H9 (cell line): ENCODE measurements around the gene PDPK1. TPM values are rescaled to one million over a fixed set of nuclear protein-coding genes. Genes with fewer than 3 reads are reported as not detected.
A peak's percentile ranks its signal among the peaks of the same experiment; 100 is the strongest.

Experiments
- DNase-seq: peaks from one replicate; pipeline ENCODE4 v3.0.0-alpha.2; 2017
- H2AFZ ChIP-seq: one replicate; pipeline ENCODE4 v1.6.1; 2013; ENCODE audit warnings: mild to moderate bottlenecking, low read length, control low read depth, moderate library complexity
- H2AK5ac ChIP-seq: 2 replicates; pipeline ENCODE4 v1.6.1; 2013; ENCODE audit warnings: low read length, control low read depth, mixed read lengths; ENCODE audit not compliant: insufficient read length
- H2BK120ac ChIP-seq: one replicate; pipeline ENCODE4 v1.6.1; 2013; ENCODE audit warnings: low read depth, mild to moderate bottlenecking, low read length, control low read depth, inconsistent platforms; ENCODE audit not compliant: poor library complexity, severe bottlenecking
- H2BK12ac ChIP-seq: 2 replicates; pipeline ENCODE4 v1.6.1; 2013; ENCODE audit warnings: low read length, control low read depth, mixed read lengths, low read depth; ENCODE audit not compliant: insufficient read length
- H2BK15ac ChIP-seq: 2 replicates; pipeline ENCODE4 v1.6.1; 2013; ENCODE audit warnings: low read depth, low read length, control low read depth
- H2BK20ac ChIP-seq: one replicate; pipeline ENCODE4 v1.6.1; 2013; ENCODE audit warnings: low read depth, mild to moderate bottlenecking, low read length, control low read depth, inconsistent platforms; ENCODE audit not compliant: poor library complexity, severe bottlenecking
- H2BK5ac ChIP-seq: 2 replicates; pipeline ENCODE4 v1.6.1; 2013; ENCODE audit warnings: low read length, control low read depth, mixed read lengths; ENCODE audit not compliant: insufficient read length
- H3K14ac ChIP-seq: 2 replicates; pipeline ENCODE4 v1.6.1; 2013; ENCODE audit warnings: low read length, control low read depth; ENCODE audit not compliant: insufficient read depth
- H3K18ac ChIP-seq: 2 replicates; pipeline ENCODE4 v1.6.1; 2013; ENCODE audit warnings: low read depth, mild to moderate bottlenecking, mixed read lengths, low read length, control low read depth; ENCODE audit not compliant: insufficient read length
- H3K23ac ChIP-seq: 2 replicates; pipeline ENCODE4 v1.6.1; 2013; ENCODE audit warnings: low read length, control low read depth, mixed read lengths, low read depth; ENCODE audit not compliant: insufficient read length
- H3K23me2 ChIP-seq: 2 replicates; pipeline ENCODE4 v1.6.1; 2013; ENCODE audit warnings: low read depth, mild to moderate bottlenecking, mixed read lengths, low read length, control low read depth; ENCODE audit not compliant: insufficient read length, poor library complexity, severe bottlenecking
- H3K27ac ChIP-seq: 2 replicates; pipeline ENCODE4 v1.5.1; 2013; ENCODE audit warnings: low read length, control low read depth, mixed read lengths, low read depth; ENCODE audit not compliant: insufficient read length
- H3K27me3 ChIP-seq: 2 replicates; pipeline ENCODE4 v1.6.1; 2013; ENCODE audit warnings: low read length, control low read depth, inconsistent platforms; ENCODE audit not compliant: insufficient read depth
- H3K4ac ChIP-seq: 2 replicates; pipeline ENCODE4 v1.6.1; 2013; ENCODE audit warnings: low read depth, mild to moderate bottlenecking, control low read depth, inconsistent platforms, low read length, moderate library complexity
- H3K4me1 ChIP-seq: 2 replicates; pipeline ENCODE4 v1.6.1; 2013; ENCODE audit warnings: low read length, control low read depth, inconsistent platforms; ENCODE audit not compliant: insufficient read depth
- H3K4me2 ChIP-seq: 2 replicates; pipeline ENCODE4 v1.6.1; 2013; ENCODE audit warnings: low read length, control low read depth, mixed read lengths; ENCODE audit not compliant: insufficient read length, insufficient read depth
- H3K56ac ChIP-seq: 2 replicates; pipeline ENCODE4 v1.6.1; 2013; ENCODE audit warnings: low read depth, mild to moderate bottlenecking, mixed read lengths, low read length, control low read depth; ENCODE audit not compliant: insufficient read length
- H3K79me1 ChIP-seq: 2 replicates; pipeline ENCODE4 v1.6.1; 2013; ENCODE audit warnings: low read depth, mild to moderate bottlenecking, moderate library complexity, low read length, control low read depth, inconsistent platforms; ENCODE audit not compliant: insufficient read depth, poor library complexity, severe bottlenecking
- H3K79me2 ChIP-seq: 2 replicates; pipeline ENCODE4 v1.6.1; 2013; ENCODE audit warnings: low read length, control low read depth, inconsistent platforms; ENCODE audit not compliant: insufficient read depth
- H3K9ac ChIP-seq: 2 replicates; pipeline ENCODE4 v1.6.1; 2013; ENCODE audit warnings: low read length, control low read depth, mixed read lengths; ENCODE audit not compliant: insufficient read length; ENCODE audit errors: extremely low read depth
- H3K9me3 ChIP-seq: one replicate; pipeline ENCODE4 v1.6.1; 2013; ENCODE audit warnings: low read depth, low read length, inconsistent platforms; ENCODE audit not compliant: control insufficient read depth
- H3T11ph ChIP-seq: one replicate; pipeline ENCODE4 v1.6.1; 2013; ENCODE audit warnings: mild to moderate bottlenecking, low read length, control low read depth, inconsistent platforms
- H4K20me1 ChIP-seq: one replicate; pipeline ENCODE4 v1.6.1; 2013; ENCODE audit not compliant: control insufficient read depth, insufficient read length, insufficient read depth
- H4K5ac ChIP-seq: 2 replicates; pipeline ENCODE4 v1.6.1; 2013; ENCODE audit warnings: low read depth, mild to moderate bottlenecking, mixed read lengths, low read length, control low read depth; ENCODE audit not compliant: insufficient read length
- H4K8ac ChIP-seq: replicated peaks from 2 replicates; pipeline ENCODE4 v1.6.1; 2013; ENCODE audit warnings: low read length, control low read depth, mixed read lengths, low read depth; ENCODE audit not compliant: insufficient read length
- H4K91ac ChIP-seq: 2 replicates; pipeline ENCODE4 v1.6.1; 2013; ENCODE audit warnings: low read depth, mild to moderate bottlenecking, moderate library complexity, mixed read lengths, low read length, control low read depth; ENCODE audit not compliant: insufficient read length
- H3K27ac Mint-ChIP-seq, 3 experiments: 2 replicates in 2 of 3; 3 replicates in 1 of 3; pipeline ENCODE4 v1.8.0; 2020 to 2021; ENCODE audit warnings: mixed read lengths in 3 of 3, mild to moderate bottlenecking in 1 of 3, moderate library complexity in 1 of 3
- H3K27me3 Mint-ChIP-seq: 2 replicates; pipeline ENCODE4 v1.8.0; 2021; ENCODE audit warnings: low read depth, mild to moderate bottlenecking, moderate library complexity, mixed read lengths
- H3K36me3 Mint-ChIP-seq, 3 experiments: 2 replicates in 2 of 3; 3 replicates in 1 of 3; pipeline ENCODE4 v1.8.0; 2020 to 2021; ENCODE audit warnings: low read depth in 3 of 3, mixed read lengths in 3 of 3; ENCODE audit not compliant: insufficient read depth in 1 of 3
- H3K4me1 Mint-ChIP-seq, 2 experiments: 2 replicates each; pipeline ENCODE4 v1.8.0; 2020; ENCODE audit warnings: mixed read lengths in 2 of 2
- H3K4me3 Mint-ChIP-seq, 2 experiments: 2 replicates in 1 of 2; 3 replicates in 1 of 2; pipeline ENCODE4 v1.8.0; 2020 to 2021; ENCODE audit warnings: mild to moderate bottlenecking in 2 of 2, mixed read lengths in 2 of 2, moderate library complexity in 1 of 2
- H3K9me3 Mint-ChIP-seq, 2 experiments: 2 replicates in 1 of 2; 3 replicates in 1 of 2; pipeline ENCODE4 v1.8.0; 2020; ENCODE audit warnings: mild to moderate bottlenecking in 2 of 2, mixed read lengths in 2 of 2, moderate library complexity in 1 of 2
- WGBS: extraction: QIAGEN DNeasy Blood & Tissue Kit; methylation state at CpG from one replicate; pipeline ENCODE4 v1.1.7; 2013; ENCODE audit warnings: missing lambda C conversion rate, low lambda C conversion rate, mixed read lengths; ENCODE audit not compliant: insufficient read length; ENCODE audit errors: extremely low coverage; 5-methylcytosine and 5-hydroxymethylcytosine counted together
- total RNA-seq: library from RNA; stranded (reverse); gene quantifications from 2 replicates; pipeline ENCODE4 v1.2.1, GENCODE V29; 2021
- TF ChIP-seq, protein P1 (sequence below): fragments of 200-600 bp; sonication (generic); conservative IDR thresholded peaks from 3 replicates; pipeline ENCODE4 v1.8.0; 2021; ENCODE audit warnings: antibody characterized with exemption, mild to moderate bottlenecking

Gene PDPK1
- total RNA-seq, 1 experiment from 2014 or later, result 32.8 TPM

DNA sequence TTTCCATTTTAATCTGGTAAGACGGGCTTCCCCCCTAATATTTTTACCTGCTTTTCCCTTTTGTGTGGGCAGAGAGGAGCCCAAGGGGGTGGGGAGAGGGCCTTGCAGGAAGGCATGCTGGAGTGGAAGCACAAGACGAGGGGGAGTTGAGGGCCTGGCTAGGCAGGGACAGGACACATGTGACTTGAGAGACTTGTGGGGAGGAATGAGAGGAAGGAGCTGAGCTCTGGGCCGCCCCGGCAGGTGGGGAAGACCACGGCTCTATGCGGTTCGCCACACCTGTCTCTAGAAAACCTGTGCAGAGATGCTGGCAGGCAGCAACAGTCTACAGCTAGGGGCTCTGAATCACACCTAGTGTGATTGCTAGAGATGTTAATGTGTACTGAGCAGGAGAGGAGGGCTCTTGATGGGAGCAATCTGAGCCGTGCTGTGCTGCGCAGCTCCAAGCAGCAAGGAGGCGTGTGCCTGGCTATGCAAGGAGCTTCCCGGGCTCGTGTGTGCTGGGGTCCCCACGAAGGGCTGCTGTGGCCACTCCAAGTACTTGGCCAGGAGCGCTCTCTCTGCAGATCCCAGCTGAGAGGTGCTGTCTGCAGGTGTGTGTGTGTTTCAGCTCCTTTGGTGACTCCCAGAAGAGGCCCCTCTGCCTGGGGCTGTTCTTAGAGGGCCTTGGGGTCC is 50.2 kb downstream of the PDPK1 start:
- no peaks in the 10 kb centered on the region for H3K79me1 ChIP-seq
- no peak overlapping the region for H3K27ac ChIP-seq
- peak overlapping the region in 1 of 3 experiments; percentile 23; a peak in 1 of 7 replicates for H3K27ac Mint-ChIP-seq
- no peaks in the 10 kb centered on the region for H3K9me3 ChIP-seq
- no peaks in the 10 kb centered on the region for H3K23me2 ChIP-seq
- no CpG with 5 or more reads among the region's 14 CpGs for WGBS
- H3K27me3 ChIP-seq, result no peaks in the 10 kb centered on the region
- no peak for DNase-seq
- H2BK15ac ChIP-seq, result no peak overlapping the region
- H4K8ac ChIP-seq, result no peak overlapping the region
- H3K14ac ChIP-seq, result no peak overlapping the region
- no peak overlapping the region for H2BK120ac ChIP-seq
- H2BK5ac ChIP-seq, result no peak overlapping the region
- H4K5ac ChIP-seq, result no peak overlapping the region
- no peak overlapping the region for H3K56ac ChIP-seq
- H2AK5ac ChIP-seq, result no peak overlapping the region
- H3K79me2 ChIP-seq, result no peaks in the 10 kb centered on the region
- H4K91ac ChIP-seq, result no peak overlapping the region
- no peaks in the 10 kb centered on the region for H4K20me1 ChIP-seq
- H3K9me3 Mint-ChIP-seq, result no peaks in the 10 kb centered on the region
- no peak overlapping the region for H3T11ph ChIP-seq
- no peak overlapping the region for H2AFZ ChIP-seq
- H3K9ac ChIP-seq, result no peak overlapping the region
- H3K18ac ChIP-seq, result no peak overlapping the region
- H3K4me2 ChIP-seq, result no peak overlapping the region
- no peak overlapping the region for H3K23ac ChIP-seq
- no peaks in the 10 kb centered on the region for H3K4me1 Mint-ChIP-seq
- H3K27me3 Mint-ChIP-seq, result no peaks in the 10 kb centered on the region
- H2BK20ac ChIP-seq, result no peak overlapping the region
- TF ChIP-seq, protein P1, sequence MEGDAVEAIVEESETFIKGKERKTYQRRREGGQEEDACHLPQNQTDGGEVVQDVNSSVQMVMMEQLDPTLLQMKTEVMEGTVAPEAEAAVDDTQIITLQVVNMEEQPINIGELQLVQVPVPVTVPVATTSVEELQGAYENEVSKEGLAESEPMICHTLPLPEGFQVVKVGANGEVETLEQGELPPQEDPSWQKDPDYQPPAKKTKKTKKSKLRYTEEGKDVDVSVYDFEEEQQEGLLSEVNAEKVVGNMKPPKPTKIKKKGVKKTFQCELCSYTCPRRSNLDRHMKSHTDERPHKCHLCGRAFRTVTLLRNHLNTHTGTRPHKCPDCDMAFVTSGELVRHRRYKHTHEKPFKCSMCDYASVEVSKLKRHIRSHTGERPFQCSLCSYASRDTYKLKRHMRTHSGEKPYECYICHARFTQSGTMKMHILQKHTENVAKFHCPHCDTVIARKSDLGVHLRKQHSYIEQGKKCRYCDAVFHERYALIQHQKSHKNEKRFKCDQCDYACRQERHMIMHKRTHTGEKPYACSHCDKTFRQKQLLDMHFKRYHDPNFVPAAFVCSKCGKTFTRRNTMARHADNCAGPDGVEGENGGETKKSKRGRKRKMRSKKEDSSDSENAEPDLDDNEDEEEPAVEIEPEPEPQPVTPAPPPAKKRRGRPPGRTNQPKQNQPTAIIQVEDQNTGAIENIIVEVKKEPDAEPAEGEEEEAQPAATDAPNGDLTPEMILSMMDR, result no peak
- H2BK12ac ChIP-seq, result no peak overlapping the region
- no peaks in the 10 kb centered on the region for H3K4me1 ChIP-seq
- no peak overlapping the region for H3K4ac ChIP-seq
- no peak overlapping the region for H3K4me3 Mint-ChIP-seq
- H3K36me3 Mint-ChIP-seq, result peaks cover 5 to 37% (median 21%) of the 10 kb centered on the region in 3 experiments
